Central memory CD8-positive, alpha-beta T cell (primary cell): Measurements from ENCODE around the gene ZNF341.

Experiments used
- ATAC-seq: fragments of 150-1000 bp; cut with Tn5 transposase; replicated peaks from 2 replicates; pipeline ENCODE4 v1.10.0; 2022; ENCODE audit warnings: mild to moderate bottlenecking, moderate FRiP score, moderate number of reproducible peaks; ENCODE audit not compliant: poor library complexity, severe bottlenecking; ENCODE audit errors: extremely low read depth
- DNase-seq, 2 donors: peaks; one replicate each; pipeline ENCODE4 v3.0.0; 2021; ENCODE audit warnings: low spot score in 2 of 2
- H3K27ac Mint-ChIP-seq: one replicate; pipeline ENCODE4 v1.8.0; 2022; ENCODE audit warnings: low read depth, mild to moderate bottlenecking, moderate library complexity, mixed read lengths
- H3K27me3 Mint-ChIP-seq: one replicate; pipeline ENCODE4 v1.8.0; 2022; ENCODE audit warnings: mixed read lengths
- H3K36me3 Mint-ChIP-seq: one replicate; pipeline ENCODE4 v1.8.0; 2022; ENCODE audit warnings: mild to moderate bottlenecking, moderate library complexity, mixed read lengths; ENCODE audit not compliant: insufficient read depth
- H3K4me1 Mint-ChIP-seq: one replicate; pipeline ENCODE4 v1.8.0; 2022; ENCODE audit warnings: mixed read lengths
- H3K4me3 Mint-ChIP-seq: one replicate; pipeline ENCODE4 v1.8.0; 2022; ENCODE audit warnings: mild to moderate bottlenecking, moderate library complexity, mixed read lengths
- H3K9me3 Mint-ChIP-seq: one replicate; pipeline ENCODE4 v1.8.0; 2022; ENCODE audit warnings: mixed read lengths

The ZNF341 gene

DNA sequence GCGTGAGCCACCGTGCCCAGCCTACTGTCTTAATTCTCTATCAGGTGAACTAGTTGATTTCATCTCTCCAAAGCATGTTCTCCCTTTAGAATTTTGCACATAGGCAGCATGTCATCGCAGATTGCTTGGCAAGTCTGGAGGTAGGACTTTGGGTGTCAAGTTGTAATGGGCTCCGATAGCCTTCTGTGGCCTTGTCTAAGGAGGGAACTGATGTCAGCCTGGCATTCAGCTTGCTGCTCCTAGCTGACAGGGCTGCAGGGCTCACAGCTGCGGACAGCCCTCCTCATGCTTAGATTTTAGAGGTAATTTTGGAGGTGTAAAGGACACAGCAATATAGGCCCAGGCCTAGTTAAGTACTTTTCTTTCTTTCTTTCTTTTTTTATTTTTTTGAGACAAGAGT is 90.6 kb downstream of the ZNF341 start:
- no peak for ATAC-seq
- no peaks in the 10 kb centered on the region for H3K9me3 Mint-ChIP-seq
- no peak for DNase-seq
- H3K4me1 Mint-ChIP-seq: peaks cover 67% of the 10 kb centered on the region
- H3K36me3 Mint-ChIP-seq: peaks cover 3% of the 10 kb centered on the region
- H3K27me3 Mint-ChIP-seq: no peaks in the 10 kb centered on the region
- no peak overlapping the region for H3K27ac Mint-ChIP-seq
- no peak overlapping the region for H3K4me3 Mint-ChIP-seq

DNA sequence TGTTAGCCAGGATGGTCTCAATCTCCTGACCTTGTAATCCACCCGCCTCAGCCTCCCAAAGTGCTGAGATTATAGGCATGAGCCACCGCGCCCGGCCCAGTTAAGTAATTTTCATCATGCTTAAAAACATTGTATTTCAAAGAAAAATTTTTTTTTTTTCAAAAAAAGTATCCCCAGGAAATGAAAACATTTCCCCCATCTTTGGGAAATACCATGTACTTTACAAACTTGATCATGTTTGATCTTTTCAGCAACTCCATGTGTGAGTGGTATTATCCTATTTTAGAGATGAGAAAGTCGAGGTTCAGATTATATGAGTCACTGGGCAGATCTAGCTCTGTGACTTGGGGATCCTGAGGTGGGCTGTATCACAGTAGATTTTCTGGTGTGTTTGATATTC is 91.2 kb downstream of the ZNF341 start:
- H3K27ac Mint-ChIP-seq: no peak overlapping the region
- H3K27me3 Mint-ChIP-seq: no peaks in the 10 kb centered on the region

GRCh38 chr20:33824852-33825251 is 93.1 kb downstream of the ZNF341 start:
- no peaks in the 10 kb centered on the region for H3K9me3 Mint-ChIP-seq
- H3K4me1 Mint-ChIP-seq: peaks cover 67% of the 10 kb centered on the region
- no peaks in the 10 kb centered on the region for H3K27me3 Mint-ChIP-seq
- no peak for DNase-seq
- ATAC-seq: no peak
- H3K36me3 Mint-ChIP-seq: peaks cover 5% of the 10 kb centered on the region
- H3K4me3 Mint-ChIP-seq: no peak overlapping the region
- no peak overlapping the region for H3K27ac Mint-ChIP-seq

More for the DNA sequence above, 91.2 kb downstream of the ZNF341 start:
- DNase-seq (no peak), ATAC-seq (no peak)
- Mint-ChIP-seq H3K4me3 (no peak overlapping the region), H3K4me1 (peaks cover 67% of the 10 kb centered on the region), H3K36me3 (peaks cover 3% of the 10 kb centered on the region), H3K9me3 (no peaks in the 10 kb centered on the region)

DNA sequence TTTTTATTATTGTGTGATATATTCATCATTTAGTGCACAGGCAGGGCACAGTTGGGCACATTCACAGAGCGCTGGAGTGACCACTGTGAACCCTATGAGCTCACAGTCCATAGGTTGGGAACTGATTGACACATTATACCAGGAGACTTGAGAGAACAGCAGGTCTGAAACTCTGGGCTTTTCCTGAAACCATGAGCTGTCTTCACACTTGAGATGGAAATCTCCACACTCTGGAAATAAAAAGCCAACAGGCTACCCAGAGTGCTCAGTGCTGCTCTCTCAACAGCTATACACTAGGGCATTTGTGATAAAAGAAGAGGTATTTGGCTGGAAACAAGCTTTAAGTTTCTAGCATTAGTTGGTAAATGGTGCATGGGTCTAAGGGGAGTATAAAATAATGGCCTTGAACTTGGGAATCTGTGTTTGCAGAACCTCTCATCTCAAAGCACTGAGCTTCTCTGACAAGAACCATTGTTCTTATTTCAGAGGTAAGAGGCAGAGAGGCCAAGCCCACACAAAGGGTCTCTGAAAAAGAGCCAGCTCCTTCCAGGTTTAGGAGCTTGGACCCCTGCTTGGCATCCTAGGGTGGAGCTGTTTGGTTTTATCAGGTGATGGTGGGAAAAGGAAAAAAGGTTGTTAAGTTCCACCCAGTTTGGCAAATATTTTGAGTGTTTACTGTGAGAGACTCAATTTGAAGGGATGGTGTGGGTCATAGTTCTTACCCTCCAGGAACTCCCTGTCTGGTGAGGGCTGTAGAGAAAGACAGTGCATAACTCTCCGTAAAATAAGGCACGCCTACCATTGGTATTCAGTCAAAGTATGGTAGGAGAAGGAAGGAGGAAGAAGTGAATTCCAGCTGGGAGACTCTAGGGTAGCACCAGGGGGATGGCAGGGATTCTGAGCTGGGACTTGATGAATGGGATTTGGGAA is 93.8 kb downstream of the ZNF341 start:
- H3K9me3 Mint-ChIP-seq: no peaks in the 10 kb centered on the region
- ATAC-seq (no peak), DNase-seq (no peak)
- H3K27me3 Mint-ChIP-seq: no peaks in the 10 kb centered on the region
- no peak overlapping the region for H3K27ac Mint-ChIP-seq
- H3K36me3 Mint-ChIP-seq: peaks cover 7% of the 10 kb centered on the region
- H3K4me1 Mint-ChIP-seq: peaks cover 67% of the 10 kb centered on the region
- no peak overlapping the region for H3K4me3 Mint-ChIP-seq

DNA sequence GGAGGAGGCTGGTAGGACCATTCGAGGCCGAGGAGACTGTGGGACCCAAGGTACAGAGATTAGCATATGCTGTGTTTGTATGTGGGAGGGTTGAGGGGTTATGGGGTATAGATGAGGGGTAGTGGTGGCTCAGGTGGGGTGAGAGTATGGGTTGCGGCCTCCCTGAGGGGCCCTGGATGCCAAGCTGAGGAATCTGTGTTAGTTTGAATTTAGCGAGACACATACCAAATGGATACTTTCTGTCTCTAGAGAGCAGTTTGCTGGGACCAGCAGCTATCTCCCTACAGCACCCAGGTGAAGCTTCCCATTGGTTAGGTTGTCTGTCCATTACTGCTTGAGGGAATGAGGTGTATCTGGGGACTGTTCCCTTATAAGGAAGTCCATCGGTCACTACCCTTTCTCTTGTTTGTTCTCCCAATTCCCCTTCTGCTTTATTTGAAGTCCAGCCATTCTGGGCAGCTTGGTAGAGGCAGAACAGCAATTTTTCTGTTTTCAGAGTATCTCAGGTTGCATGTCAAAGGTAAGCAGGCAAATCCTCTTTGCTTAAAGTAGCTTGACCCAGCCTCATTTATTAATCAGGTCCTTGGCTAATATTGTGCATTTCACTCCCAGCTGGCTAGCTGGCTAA is 94.6 kb downstream of the ZNF341 start:
- ATAC-seq: no peak
- H3K4me3 Mint-ChIP-seq: no peak overlapping the region
- DNase-seq: no peak
- H3K4me1 Mint-ChIP-seq: peaks cover 67% of the 10 kb centered on the region
- H3K27ac Mint-ChIP-seq: peak overlapping the region; percentile 7
- H3K27me3 Mint-ChIP-seq: no peaks in the 10 kb centered on the region
- no peaks in the 10 kb centered on the region for H3K9me3 Mint-ChIP-seq
- peaks cover 7% of the 10 kb centered on the region for H3K36me3 Mint-ChIP-seq

- no peaks in the 10 kb centered on the region for H3K27me3 Mint-ChIP-seq
Observed at GRCh38 chr20:33827109-33827508, 95.3 kb downstream of the ZNF341 start.

DNA sequence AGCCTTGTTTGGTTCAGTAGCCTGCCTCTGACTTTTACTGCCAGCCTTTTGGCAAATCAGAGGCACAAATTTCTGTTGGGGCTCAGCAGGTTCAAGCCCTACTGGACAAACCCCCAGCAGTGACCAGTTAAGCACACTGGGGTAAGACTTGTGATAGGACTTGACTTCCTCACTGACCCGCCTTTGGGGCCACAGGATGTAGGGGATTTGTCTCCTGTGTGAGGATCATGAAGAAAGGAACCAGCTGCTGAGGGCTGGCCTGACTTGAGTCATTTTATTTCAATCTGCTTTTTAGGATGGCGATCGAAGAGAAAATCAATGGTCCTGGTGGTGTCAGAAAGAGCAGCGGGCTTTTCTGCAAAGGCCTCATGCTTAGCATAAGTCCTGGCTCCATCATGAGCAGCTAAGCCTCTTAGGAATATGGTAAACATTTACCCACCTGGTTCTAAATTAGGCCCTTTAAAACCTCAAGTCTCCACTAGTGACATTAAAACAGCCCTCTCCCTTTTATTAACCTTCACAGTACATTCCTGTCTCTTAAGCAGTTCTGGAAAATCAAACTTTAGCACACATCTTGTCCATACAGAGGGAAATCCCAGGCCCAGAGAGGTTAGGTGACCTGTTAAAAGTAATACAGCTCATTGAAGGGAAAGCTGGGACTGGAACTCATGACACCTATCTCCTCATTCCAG is 96.0 kb downstream of the ZNF341 start:
- Mint-ChIP-seq H3K27ac (peak overlapping the region; percentile 50), H3K27me3 (no peaks in the 10 kb centered on the region), H3K4me3 (no peak overlapping the region), H3K9me3 (no peaks in the 10 kb centered on the region), H3K4me1 (peaks cover 71% of the 10 kb centered on the region), H3K36me3 (peaks cover 12% of the 10 kb centered on the region)
- no peak for ATAC-seq
- DNase-seq: no peak

More at GRCh38 chr20:33827109-33827508, 95.3 kb downstream of the ZNF341 start:
- Mint-ChIP-seq H3K9me3 (no peaks in the 10 kb centered on the region), H3K4me3 (no peak overlapping the region), H3K27ac (peak overlapping the region; percentile 7), H3K4me1 (peaks cover 74% of the 10 kb centered on the region), H3K36me3 (peaks cover 10% of the 10 kb centered on the region)
- no peak for ATAC-seq
- no peak for DNase-seq

- no peak for ATAC-seq
- Mint-ChIP-seq H3K4me3 (no peak overlapping the region), H3K27me3 (no peaks in the 10 kb centered on the region), H3K36me3 (peaks cover 12% of the 10 kb centered on the region), H3K27ac (peak overlapping the region; percentile 50), H3K4me1 (peaks cover 77% of the 10 kb centered on the region), H3K9me3 (no peaks in the 10 kb centered on the region)
- DNase-seq: no peak
Observed at GRCh38 chr20:33828326-33828844, 96.6 kb downstream of the ZNF341 start.

- peaks cover 82% of the 10 kb centered on the region for H3K4me1 Mint-ChIP-seq
- H3K36me3 Mint-ChIP-seq: peaks cover 12% of the 10 kb centered on the region
- no peaks in the 10 kb centered on the region for H3K27me3 Mint-ChIP-seq
- no peaks in the 10 kb centered on the region for H3K9me3 Mint-ChIP-seq
- H3K27ac Mint-ChIP-seq: peak overlapping the region; percentile 25
- no peak overlapping the region for H3K4me3 Mint-ChIP-seq
- DNase-seq (no peak), ATAC-seq (no peak)
Observed at GRCh38 chr20:33828967-33829560, 97.3 kb downstream of the ZNF341 start.

DNA sequence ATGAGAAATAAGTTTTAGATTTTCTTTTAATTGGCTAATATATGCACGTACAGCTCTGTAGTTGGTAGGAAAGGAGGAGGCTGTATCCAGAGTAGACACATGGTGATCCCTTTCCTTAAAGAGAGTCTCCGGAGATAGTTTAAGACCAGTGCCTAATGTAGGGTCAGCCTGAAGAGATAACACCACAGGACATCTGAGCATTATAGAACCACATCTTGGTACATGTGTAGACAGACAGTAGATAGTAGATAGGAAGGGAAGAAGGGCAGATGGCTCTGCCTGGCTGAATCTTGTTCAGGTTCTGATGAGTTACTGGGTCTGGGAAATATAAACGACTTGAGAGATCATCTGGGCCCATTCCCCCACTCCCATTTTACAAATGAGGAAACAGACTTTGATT is 97.8 kb downstream of the ZNF341 start:
- DNase-seq (no peak), ATAC-seq (no peak)
- Mint-ChIP-seq H3K36me3 (peaks cover 12% of the 10 kb centered on the region), H3K4me1 (peaks cover 79% of the 10 kb centered on the region), H3K9me3 (no peaks in the 10 kb centered on the region), H3K27me3 (no peaks in the 10 kb centered on the region), H3K27ac (peak overlapping the region; percentile 25), H3K4me3 (no peak overlapping the region)

GRCh38 chr20:33830371-33830770 is 98.6 kb downstream of the ZNF341 start:
- H3K9me3 Mint-ChIP-seq: no peaks in the 10 kb centered on the region
- no peak for ATAC-seq
- peak overlapping the region; percentile 25 for H3K27ac Mint-ChIP-seq
- H3K4me3 Mint-ChIP-seq: no peak overlapping the region
- peaks cover 77% of the 10 kb centered on the region for H3K4me1 Mint-ChIP-seq
- H3K36me3 Mint-ChIP-seq: peaks cover 14% of the 10 kb centered on the region
- no peak for DNase-seq
- no peaks in the 10 kb centered on the region for H3K27me3 Mint-ChIP-seq

GRCh38 chr20:33832103-33832804 is 100.5 kb downstream of the ZNF341 start:
- H3K27ac Mint-ChIP-seq: peak overlapping the region; percentile 23
- H3K36me3 Mint-ChIP-seq: peaks cover 13% of the 10 kb centered on the region
- no peak overlapping the region for H3K4me3 Mint-ChIP-seq
- H3K27me3 Mint-ChIP-seq: no peaks in the 10 kb centered on the region
- H3K4me1 Mint-ChIP-seq: peaks cover 77% of the 10 kb centered on the region
- no peaks in the 10 kb centered on the region for H3K9me3 Mint-ChIP-seq
- DNase-seq (no peak), ATAC-seq (no peak)
